WI38 (cell line): ENCODE data around the gene SYNPR.

Experiments used
- H3K4me3 ChIP-seq: 2 replicates; pipeline ENCODE4 v1.5.1; 2011; ENCODE audit warnings: low read depth, mild to moderate bottlenecking, control low read depth, low read length
- CTCF ChIP-seq: IDR thresholded peaks from 2 replicates; pipeline ENCODE4 v1.5.1; 2012; ENCODE audit warnings: low read depth, mild to moderate bottlenecking, control low read depth, low read length

Gene SYNPR

GRCh38 chr3:63303238-63303637 lies 25.1 kb downstream of the SYNPR start:
- no peak overlapping the region for H3K4me3 ChIP-seq
- TF ChIP-seq CTCF: no peak

- H3K4me3 ChIP-seq: no peak overlapping the region
- no peak for TF ChIP-seq CTCF
These were observed 26.3 kb downstream of the SYNPR start for GRCh38 chr3:63304421-63304820.

GRCh38 chr3:63308072-63308471 lies 30.0 kb downstream of the SYNPR start:
- no peak overlapping the region for H3K4me3 ChIP-seq
- no peak for TF ChIP-seq CTCF

GRCh38 chr3:63309768-63310167 lies 31.7 kb downstream of the SYNPR start:
- no peak for TF ChIP-seq CTCF
- H3K4me3 ChIP-seq: no peak overlapping the region

- TF ChIP-seq CTCF: no peak
- H3K4me3 ChIP-seq: no peak overlapping the region
These were observed 45.7 kb downstream of the SYNPR start for GRCh38 chr3:63323766-63324165.

GRCh38 chr3:63324621-63325020 lies 46.5 kb downstream of the SYNPR start:
- no peak for TF ChIP-seq CTCF

GRCh38 chr3:63325386-63325785 lies 47.3 kb downstream of the SYNPR start:
- no peak for TF ChIP-seq CTCF
- no peak overlapping the region for H3K4me3 ChIP-seq

More at GRCh38 chr3:63324621-63325020, 46.5 kb downstream of the SYNPR start:
- H3K4me3 ChIP-seq: no peak overlapping the region
